Peyer's patch (tissue), 4 donors: ENCODE measurements around the gene NLRP8.

Experiments used
- CTCF ChIP-seq, 6 experiments: fragments of 450-650 bp in 4 of 6; fragments of 200-600 bp in 2 of 6; sonication (generic) in 1 of 6; IDR thresholded peaks; one replicate each; pipeline ENCODE4 v1.5.1; 2017 to 2019; ENCODE audit warnings: antibody characterized with exemption in 6 of 6, mild to moderate bottlenecking in 3 of 6, moderate library complexity in 1 of 6
- POLR2A ChIP-seq, 2 donors: fragments of 450-650 bp; IDR thresholded peaks; one replicate each; pipeline ENCODE4 v1.5.1; 2017; ENCODE audit warnings: antibody characterized with exemption in 2 of 2, mild to moderate bottlenecking in 2 of 2, moderate library complexity in 2 of 2

- TF ChIP-seq POLR2A (IDR thresholded peaks at IDR 0.05) (no peak), CTCF (IDR thresholded peaks at IDR 0.05) (no peak)
Measured at GRCh38 chr19:55907746-55908145, 39.9 kb upstream of the NLRP8 start.
